Measurements from ENCODE around the gene HVCN1.

DNA sequence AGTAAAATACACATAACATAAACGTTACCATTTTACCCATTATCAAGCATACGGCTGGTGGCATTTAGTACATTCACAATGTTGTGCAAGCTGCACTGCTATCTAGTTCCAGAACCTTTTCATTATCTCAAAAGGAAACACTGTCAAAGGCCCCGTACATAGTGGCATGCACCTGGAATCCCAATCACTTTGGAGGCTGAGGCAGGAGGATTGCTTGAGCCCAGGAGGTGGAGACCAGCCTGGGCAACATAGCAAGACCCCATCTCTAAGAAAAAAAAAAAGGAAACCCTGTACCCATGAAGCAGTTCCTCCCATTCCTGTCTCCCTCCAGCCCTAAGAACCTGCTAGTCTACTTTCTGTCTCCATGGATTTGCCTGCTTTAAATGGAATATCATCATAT lies 7.4 kb upstream of the HVCN1 start:
- TF ChIP-seq, protein P1, sequence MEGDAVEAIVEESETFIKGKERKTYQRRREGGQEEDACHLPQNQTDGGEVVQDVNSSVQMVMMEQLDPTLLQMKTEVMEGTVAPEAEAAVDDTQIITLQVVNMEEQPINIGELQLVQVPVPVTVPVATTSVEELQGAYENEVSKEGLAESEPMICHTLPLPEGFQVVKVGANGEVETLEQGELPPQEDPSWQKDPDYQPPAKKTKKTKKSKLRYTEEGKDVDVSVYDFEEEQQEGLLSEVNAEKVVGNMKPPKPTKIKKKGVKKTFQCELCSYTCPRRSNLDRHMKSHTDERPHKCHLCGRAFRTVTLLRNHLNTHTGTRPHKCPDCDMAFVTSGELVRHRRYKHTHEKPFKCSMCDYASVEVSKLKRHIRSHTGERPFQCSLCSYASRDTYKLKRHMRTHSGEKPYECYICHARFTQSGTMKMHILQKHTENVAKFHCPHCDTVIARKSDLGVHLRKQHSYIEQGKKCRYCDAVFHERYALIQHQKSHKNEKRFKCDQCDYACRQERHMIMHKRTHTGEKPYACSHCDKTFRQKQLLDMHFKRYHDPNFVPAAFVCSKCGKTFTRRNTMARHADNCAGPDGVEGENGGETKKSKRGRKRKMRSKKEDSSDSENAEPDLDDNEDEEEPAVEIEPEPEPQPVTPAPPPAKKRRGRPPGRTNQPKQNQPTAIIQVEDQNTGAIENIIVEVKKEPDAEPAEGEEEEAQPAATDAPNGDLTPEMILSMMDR (IDR thresholded peaks at IDR 0.05; ENCODE audit: low read depth, low read length): no peak
- TF ChIP-seq EZH2phosphoT487 (IDR thresholded peaks at IDR 0.05; ENCODE audit: low read depth): no peak

Measured in OCI-LY3 (cell line).